Measurements from ENCODE around the gene LIPK. TPM values are rescaled to one million over a fixed set of nuclear protein-coding genes. Genes with fewer than 3 reads are reported as not detected.

LIPK gene
- polyA plus RNA-seq, 1 donor (not counting 4 experiments of a cell fraction or from before 2014, with no cell fraction given): 0.56 TPM

- H2AFZ ChIP-seq (ENCODE audit: control insufficient read depth, low read length): no peak overlapping the region
- FAIRE-seq: no peak
These were observed 85.9 kb downstream of the LIPK start for GRCh38 chr10:88791924-88792323.

GRCh38 chr10:88792661-88793060 is 86.6 kb downstream of the LIPK start:
- H4K20me1 ChIP-seq (ENCODE audit: control insufficient read depth, extremely low read depth, insufficient read depth, low read length): no peaks in the 10 kb centered on the region
- DNase-seq (ENCODE audit: low read depth, low spot score) (no peak), FAIRE-seq (no peak)
- peaks cover 6% of the 10 kb centered on the region for H3K4me1 ChIP-seq (ENCODE audit: control insufficient read depth, extremely low read depth, insufficient read depth, low read length)
- no peak overlapping the region for H3K27ac ChIP-seq (ENCODE audit: control insufficient read depth, insufficient read depth, low read length)
- no peak overlapping the region for H3K9ac ChIP-seq (ENCODE audit: control insufficient read depth, extremely low read depth, insufficient read depth, low read length)
- no peaks in the 10 kb centered on the region for H3K36me3 ChIP-seq (ENCODE audit: control insufficient read depth in 2 of 2, extremely low read depth in 1 of 2, insufficient read depth in 2 of 2, low read length in 2 of 2)
- dilution Hi-C loops (cut with MboI; ENCODE audit: extremely low pct_ligation_motif_present, low sequenced_read_pairs): no loop called here
- TF ChIP-seq EZH2 (IDR thresholded peaks at IDR 0.05; ENCODE audit: low read length): no peak
- no peak for TF ChIP-seq CTCF (optimal IDR thresholded peaks at IDR 0.05 in 1 of 3, IDR thresholded peaks at IDR 0.05 in 1 of 3, conservative IDR thresholded peaks at IDR 0.05 in 1 of 3; ENCODE audit: extremely low read depth in 1 of 3, insufficient read depth in 2 of 3, low read length in 3 of 3)
- no peaks in the 10 kb centered on the region for H3K9me1 ChIP-seq (ENCODE audit: control insufficient read depth, extremely low read depth, insufficient read depth, low read length)
- H3K4me3 ChIP-seq (ENCODE audit: control insufficient read depth in 2 of 3, extremely low read depth in 1 of 3, insufficient read depth in 2 of 3, low read depth in 1 of 3, low read length in 3 of 3): no peak overlapping the region
- H3K27me3 ChIP-seq (ENCODE audit: control insufficient read depth, extremely low read depth, insufficient read depth, low read length): no peaks in the 10 kb centered on the region
- H3K79me2 ChIP-seq (ENCODE audit: control insufficient read depth, insufficient read depth, low read length): no peaks in the 10 kb centered on the region
- no peak overlapping the region for H2AFZ ChIP-seq (ENCODE audit: control insufficient read depth, low read length)
- H3K4me2 ChIP-seq (ENCODE audit: control insufficient read depth, extremely low read depth, insufficient read depth, low read depth, low read length): no peak overlapping the region
- H3K9me3 ChIP-seq (ENCODE audit: control insufficient read depth, low read depth, low read length): no peaks in the 10 kb centered on the region

More at GRCh38 chr10:88791924-88792323, 85.9 kb downstream of the LIPK start:
- Histone ChIP-seq H3K36me3 (ENCODE audit: control insufficient read depth in 2 of 2, extremely low read depth in 1 of 2, insufficient read depth in 2 of 2, low read length in 2 of 2) (no peaks in the 10 kb centered on the region), H4K20me1 (ENCODE audit: control insufficient read depth, extremely low read depth, insufficient read depth, low read length) (no peaks in the 10 kb centered on the region), H3K4me2 (ENCODE audit: control insufficient read depth, extremely low read depth, insufficient read depth, low read depth, low read length) (no peak overlapping the region), H3K9ac (ENCODE audit: control insufficient read depth, extremely low read depth, insufficient read depth, low read length) (no peak overlapping the region), H3K4me1 (ENCODE audit: control insufficient read depth, extremely low read depth, insufficient read depth, low read length) (peaks cover 6% of the 10 kb centered on the region), H3K4me3 (ENCODE audit: control insufficient read depth in 2 of 3, extremely low read depth in 1 of 3, insufficient read depth in 2 of 3, low read depth in 1 of 3, low read length in 3 of 3) (no peak overlapping the region), H3K9me1 (ENCODE audit: control insufficient read depth, extremely low read depth, insufficient read depth, low read length) (no peaks in the 10 kb centered on the region), H3K9me3 (ENCODE audit: control insufficient read depth, low read depth, low read length) (no peaks in the 10 kb centered on the region), H3K27ac (ENCODE audit: control insufficient read depth, insufficient read depth, low read length) (no peak overlapping the region), H3K79me2 (ENCODE audit: control insufficient read depth, insufficient read depth, low read length) (no peaks in the 10 kb centered on the region), H3K27me3 (ENCODE audit: control insufficient read depth, extremely low read depth, insufficient read depth, low read length) (no peaks in the 10 kb centered on the region)
- DNase-seq (ENCODE audit: low read depth, low spot score): no peak
- TF ChIP-seq EZH2 (IDR thresholded peaks at IDR 0.05; ENCODE audit: low read length) (no peak), CTCF (optimal IDR thresholded peaks at IDR 0.05 in 1 of 3, IDR thresholded peaks at IDR 0.05 in 1 of 3, conservative IDR thresholded peaks at IDR 0.05 in 1 of 3; ENCODE audit: extremely low read depth in 1 of 3, insufficient read depth in 2 of 3, low read length in 3 of 3) (peak; percentile 47 to 69 (median 57))
- dilution Hi-C loops (cut with MboI; ENCODE audit: extremely low pct_ligation_motif_present, low sequenced_read_pairs): no loop called here
